Mesendoderm (in vitro differentiated cells): ENCODE data around the gene PLAAT3.
A peak's percentile ranks its signal among the peaks of the same experiment; 100 is the strongest.
"Not testable (repeated sequence)": the region's sequence is repeated elsewhere in the genome, so short reads cannot be mapped to it uniquely, and the experiment has no call there.

Experiments
- DNase-seq: peaks from one replicate; pipeline ENCODE4 v3.0.0; 2013
- H2AK5ac ChIP-seq: 2 replicates; pipeline ENCODE4 v1.6.1; 2013; ENCODE audit warnings: low read length, inconsistent platforms
- H2BK120ac ChIP-seq: 2 replicates; pipeline ENCODE4 v1.6.1; 2013; ENCODE audit warnings: low read depth, mild to moderate bottlenecking, low read length, moderate library complexity, mixed read lengths
- H2BK15ac ChIP-seq: replicated peaks from 2 replicates; pipeline ENCODE4 v1.6.1; 2013; ENCODE audit warnings: low read depth, mild to moderate bottlenecking, moderate library complexity
- H2BK5ac ChIP-seq: 2 replicates; pipeline ENCODE4 v1.6.1; 2013; ENCODE audit warnings: low read length, inconsistent platforms
- H3K18ac ChIP-seq: 2 replicates; pipeline ENCODE4 v1.6.1; 2013; ENCODE audit warnings: mild to moderate bottlenecking, low read length, mixed read lengths
- H3K23ac ChIP-seq: one replicate; pipeline ENCODE4 v1.6.1; 2013; ENCODE audit warnings: low read length
- H3K27ac ChIP-seq: 2 replicates; pipeline ENCODE4 v1.5.1; 2013; ENCODE audit warnings: low read depth, mild to moderate bottlenecking, inconsistent platforms, low read length, moderate library complexity
- H3K27me3 ChIP-seq: 2 replicates; pipeline ENCODE4 v1.6.1; 2013; ENCODE audit warnings: low read length, control low read depth, mild to moderate bottlenecking, inconsistent platforms; ENCODE audit not compliant: insufficient read depth, poor library complexity
- H3K36me3 ChIP-seq: 2 replicates; pipeline ENCODE4 v1.6.1; 2013; ENCODE audit warnings: low read length, inconsistent platforms; ENCODE audit not compliant: control insufficient read depth, insufficient read depth
- H3K4ac ChIP-seq: one replicate; pipeline ENCODE4 v1.6.1; 2013; ENCODE audit warnings: low read depth, mild to moderate bottlenecking, low read length, moderate library complexity
- H3K4me1 ChIP-seq: 2 replicates; pipeline ENCODE4 v1.6.1; 2013; ENCODE audit warnings: low read depth, low read length, inconsistent platforms; ENCODE audit not compliant: control insufficient read depth
- H3K4me2 ChIP-seq: 2 replicates; pipeline ENCODE4 v1.6.1; 2013; ENCODE audit warnings: low read length
- H3K4me3 ChIP-seq: 2 replicates; pipeline ENCODE4 v1.5.1; 2013; ENCODE audit warnings: mild to moderate bottlenecking, low read length
- H3K56ac ChIP-seq: one replicate; pipeline ENCODE4 v1.6.1; 2013; ENCODE audit warnings: low read length
- H3K79me1 ChIP-seq: 2 replicates; pipeline ENCODE4 v1.6.1; 2013; ENCODE audit warnings: low read length, inconsistent platforms
- H3K79me2 ChIP-seq: 2 replicates; pipeline ENCODE4 v1.6.1; 2013; ENCODE audit warnings: mild to moderate bottlenecking, low read length; ENCODE audit not compliant: control insufficient read depth, insufficient read depth
- H3K9ac ChIP-seq: 2 replicates; pipeline ENCODE4 v1.6.1; 2013; ENCODE audit warnings: low read length, inconsistent platforms
- H4K5ac ChIP-seq: one replicate; pipeline ENCODE4 v1.6.1; 2013; ENCODE audit warnings: low read length
- H4K8ac ChIP-seq: one replicate; pipeline ENCODE4 v1.6.1; 2013; ENCODE audit warnings: low read depth, mild to moderate bottlenecking, control low read depth, low read length, moderate library complexity
- WGBS: extraction: QIAGEN DNeasy Blood & Tissue Kit; methylation state at CpG from one replicate; pipeline ENCODE4 v1.1.7; 2013; ENCODE audit warnings: low lambda C conversion rate, missing lambda C conversion rate; ENCODE audit not compliant: insufficient coverage; ENCODE audit errors: extremely low coverage; 5-methylcytosine and 5-hydroxymethylcytosine counted together

Gene PLAAT3

GRCh38 chr11:63532117-63532516, 82.1 kb downstream of the PLAAT3 start:
- no peaks in the 10 kb centered on the region for H3K79me1 ChIP-seq
- H3K4ac ChIP-seq: no peak overlapping the region
- no peak overlapping the region for H3K56ac ChIP-seq
- H3K4me1 ChIP-seq: peaks cover 10% of the 10 kb centered on the region
- no peaks in the 10 kb centered on the region for H3K36me3 ChIP-seq
- H3K4me2 ChIP-seq: no peak overlapping the region
- peak; percentile 49 for DNase-seq
- peak overlapping the region; percentile 19 for H2BK5ac ChIP-seq
- no peaks in the 10 kb centered on the region for H3K27me3 ChIP-seq
- no peak overlapping the region for H2BK120ac ChIP-seq
- no peak overlapping the region for H4K5ac ChIP-seq
- no peak overlapping the region for H3K23ac ChIP-seq
- H3K79me2 ChIP-seq: no peaks in the 10 kb centered on the region
- WGBS: no CpG with 5 or more reads among the region's 2 CpGs
- no peak overlapping the region for H3K9ac ChIP-seq
- no peak overlapping the region for H3K18ac ChIP-seq
- H3K27ac ChIP-seq: peak overlapping the region; percentile 48
- no peak overlapping the region for H4K8ac ChIP-seq
- H3K4me3 ChIP-seq: no peak overlapping the region
- H2AK5ac ChIP-seq: no peak overlapping the region
- no peak overlapping the region for H2BK15ac ChIP-seq

DNA sequence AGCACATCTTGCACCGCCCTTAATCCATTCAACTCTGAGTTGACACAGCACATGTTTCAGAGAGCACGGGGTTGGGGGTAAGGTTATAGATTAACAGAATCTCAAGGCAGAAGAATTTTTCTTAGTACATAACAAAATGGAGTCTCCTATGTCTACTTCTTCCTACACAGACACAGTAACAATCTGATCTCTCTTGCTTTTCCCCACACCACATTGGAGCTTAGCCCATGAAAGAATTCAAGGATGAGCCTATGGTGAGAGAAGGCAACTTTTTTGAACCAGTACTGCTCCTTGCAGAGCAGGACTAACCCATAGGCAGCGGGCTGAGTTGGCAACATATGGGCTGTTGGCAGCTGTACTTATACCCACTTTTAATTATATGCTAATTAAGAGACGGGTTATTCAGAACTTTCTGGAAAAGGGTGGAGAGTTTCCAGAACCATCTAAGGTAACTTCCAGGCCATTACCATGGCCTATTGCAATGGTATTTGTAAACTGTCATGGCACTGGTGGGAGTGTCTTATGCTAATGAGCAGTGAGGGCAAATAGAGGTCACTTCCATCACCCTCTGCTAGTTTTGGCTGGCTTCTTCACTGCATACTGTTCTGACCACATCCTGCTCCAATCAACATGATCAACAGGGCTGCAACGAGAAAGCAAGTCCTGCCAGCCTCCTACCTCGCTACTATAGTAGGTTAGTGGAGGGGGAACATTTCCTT, 83.0 kb downstream of the PLAAT3 start:
- not testable (repeated sequence) for H3K79me2 ChIP-seq, H3K4me2 ChIP-seq, H3K4me3 ChIP-seq, H3K36me3 ChIP-seq, H4K8ac ChIP-seq, H3K9ac ChIP-seq, H2AK5ac ChIP-seq, H3K23ac ChIP-seq, H2BK15ac ChIP-seq, H3K27me3 ChIP-seq, H4K5ac ChIP-seq, H3K79me1 ChIP-seq
- DNase-seq: peak; percentile 96
- H3K27ac ChIP-seq: peak overlapping the region; percentile 48
- peak overlapping the region; percentile 60 for H2BK5ac ChIP-seq
- H3K18ac ChIP-seq: peak overlapping the region; percentile 21
- peak overlapping the region; percentile 69 for H3K56ac ChIP-seq
- H2BK120ac ChIP-seq: peak overlapping the region; percentile 8
- no CpG with 5 or more reads among the region's 6 CpGs for WGBS
- H3K4me1 ChIP-seq: peaks cover 10% of the 10 kb centered on the region
- H3K4ac ChIP-seq: peak overlapping the region; percentile 48

DNA sequence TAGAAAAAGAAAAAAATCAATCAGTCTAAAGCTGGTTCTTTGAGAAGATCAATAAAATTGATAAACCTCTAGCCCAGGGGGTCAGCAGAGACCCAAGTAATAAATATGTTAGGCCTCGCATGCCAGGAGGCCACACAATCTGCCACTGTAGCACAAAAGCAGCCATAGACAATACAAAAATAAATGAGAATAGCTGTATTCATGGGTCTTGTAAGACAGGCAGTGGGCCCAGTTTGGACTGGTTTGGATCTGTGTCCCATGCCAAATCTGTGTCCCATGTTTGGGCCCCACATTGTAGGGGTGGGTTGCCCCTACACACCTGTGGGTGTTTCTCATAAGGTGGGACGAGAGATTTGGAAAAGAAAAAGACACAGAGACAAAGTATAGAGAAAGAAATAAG, 84.2 kb downstream of the PLAAT3 start:
- WGBS: no CpG with 5 or more reads among the region's 2 CpGs
- H3K36me3 ChIP-seq: no peaks in the 10 kb centered on the region
- H3K4me1 ChIP-seq: peaks cover 10% of the 10 kb centered on the region
- peak overlapping the region; percentile 94 for H3K18ac ChIP-seq
- H3K56ac ChIP-seq: peak overlapping the region; percentile 75
- no peak overlapping the region for H4K5ac ChIP-seq
- peak; percentile 32 for DNase-seq
- H2BK15ac ChIP-seq: no peak overlapping the region
- H3K27ac ChIP-seq: peak overlapping the region; percentile 90
- no peaks in the 10 kb centered on the region for H3K79me2 ChIP-seq
- no peak overlapping the region for H4K8ac ChIP-seq
- no peak overlapping the region for H3K4me2 ChIP-seq
- H3K4ac ChIP-seq: peak overlapping the region; percentile 99
- H3K79me1 ChIP-seq: no peaks in the 10 kb centered on the region
- H3K9ac ChIP-seq: no peak overlapping the region
- H2AK5ac ChIP-seq: peak overlapping the region; percentile 27
- H2BK5ac ChIP-seq: peak overlapping the region; percentile 91
- peak overlapping the region; percentile 97 for H2BK120ac ChIP-seq
- no peak overlapping the region for H3K4me3 ChIP-seq
- no peak overlapping the region for H3K23ac ChIP-seq
- no peaks in the 10 kb centered on the region for H3K27me3 ChIP-seq

GRCh38 chr11:63529373-63529772, 84.9 kb downstream of the PLAAT3 start:
- not testable (repeated sequence) for H3K18ac ChIP-seq, H3K4ac ChIP-seq, H3K4me3 ChIP-seq, H3K36me3 ChIP-seq, H3K23ac ChIP-seq, H4K5ac ChIP-seq, H3K9ac ChIP-seq, H2AK5ac ChIP-seq, H3K4me2 ChIP-seq, H2BK15ac ChIP-seq, H3K79me2 ChIP-seq, H3K79me1 ChIP-seq, H2BK5ac ChIP-seq, H4K8ac ChIP-seq, H3K27me3 ChIP-seq, H2BK120ac ChIP-seq
- no CpG with 5 or more reads among the region's 6 CpGs for WGBS
- peak overlapping the region; percentile 60 for H3K56ac ChIP-seq
- peaks cover 10% of the 10 kb centered on the region for H3K4me1 ChIP-seq
- DNase-seq: peak; percentile 51
- H3K27ac ChIP-seq: peak overlapping the region; percentile 89

DNA sequence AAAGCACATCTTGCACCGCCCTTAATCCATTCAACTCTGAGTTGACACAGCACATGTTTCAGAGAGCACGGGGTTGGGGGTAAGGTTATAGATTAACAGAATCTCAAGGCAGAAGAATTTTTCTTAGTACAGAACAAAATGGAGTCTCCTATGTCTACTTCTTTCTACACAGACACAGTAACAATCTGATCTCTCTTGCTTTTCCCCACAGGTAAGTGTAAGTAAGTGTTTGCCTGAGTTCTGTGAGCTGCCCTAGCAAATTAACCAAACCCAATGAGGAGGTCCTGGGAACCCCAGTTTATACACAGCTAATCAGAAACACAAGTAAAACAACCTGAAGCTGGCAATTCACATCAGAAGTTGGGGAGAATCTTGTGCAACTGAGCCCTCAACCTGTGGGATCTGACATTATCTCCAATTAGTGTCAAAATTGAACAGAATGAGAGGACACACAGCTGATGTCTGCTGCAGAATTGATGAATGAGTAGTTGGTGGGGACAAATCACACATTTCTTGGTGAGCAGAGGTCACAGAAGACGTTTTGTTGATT, 85.4 kb downstream of the PLAAT3 start:
- Histone ChIP-seq H3K56ac (peak overlapping the region; percentile 88), H3K4ac (peak overlapping the region; percentile 96), H3K9ac (peak overlapping the region; percentile 46), H3K27ac (peak overlapping the region; percentile 89), H3K4me1 (peaks cover 10% of the 10 kb centered on the region), H2AK5ac (peak overlapping the region; percentile 96), H3K18ac (peak overlapping the region; percentile 68), H2BK5ac (peak overlapping the region; percentile 99), H2BK120ac (peak overlapping the region; percentile 89)
- not testable (repeated sequence) for H2BK15ac ChIP-seq, H3K36me3 ChIP-seq, H3K27me3 ChIP-seq, H3K79me2 ChIP-seq, H3K4me2 ChIP-seq, H4K5ac ChIP-seq, H3K23ac ChIP-seq, H4K8ac ChIP-seq, H3K79me1 ChIP-seq, DNase-seq, H3K4me3 ChIP-seq
- WGBS: no CpG with 5 or more reads among the region's 3 CpGs
